Heart left ventricle (tissue), 13 donors: ENCODE results near the gene MPZL1.

Experiments
- CTCF ChIP-seq, 12 donors: fragments of 200-600 bp; sonication (generic) in 4 of 12; IDR thresholded peaks; one replicate each; pipeline versions ENCODE4 v1.5.0 to v1.8.0; 2018 to 2022; ENCODE audit warnings: antibody characterized with exemption in 12 of 12, mild to moderate bottlenecking in 5 of 12
- POLR2A ChIP-seq, 2 donors: fragments of 450-650 bp; IDR thresholded peaks; one replicate each; pipeline ENCODE4 v1.6.1; 2017; ENCODE audit warnings: antibody characterized with exemption in 2 of 2, mild to moderate bottlenecking in 2 of 2, moderate library complexity in 2 of 2
- donor health status: ischemic (EF 13 %, LVEDD 7.1; RV severe dilation, severe dysfunction).
- donor health status: DM: no; HTN: yes; CAD: no.
- donor health status: DM: no; HTN: no; CAD: no.
- donor health status: ischemic (EF 25% LVEDD 6.9; RV normal size, moderate dysfunction).
- donor health status: ischemic (EF 25% LVEDD 5.7; RV mildly dilated, moderate dysfunction).
- donor health status: ischemic (EF 35%, LVEDD 5.7; RV mildly dilated, moderate dysfunction).
- donor health status: nonischemic (EF 11% LVEDD 7.7; RV severe dilation, severe dysfunction).
- donor health status: DM: yes; HTN: yes; CAD: no.
- donor health status: PGD.
- donor health status: ischemic (EF 29% LVEDD 5.4; RV normal size, mild dysfunction).
- donor health status: nonischemic (EF 23%, LVEDD 6.1; RV moderate dilation, normal function).

- TF ChIP-seq CTCF (IDR thresholded peaks at IDR 0.05) (no peak), POLR2A (IDR thresholded peaks at IDR 0.05) (no peak)
Observed at GRCh38 chr1:167690053-167690452, 31.7 kb upstream of the MPZL1 start.
